GM12878 (cell line): ENCODE measurements around the gene C1orf174. TPM values are rescaled to one million over a fixed set of nuclear protein-coding genes. Genes with fewer than 3 reads are reported as not detected.

Source experiments
- BHLHE40 ChIP-seq, 2 experiments: fragments of 450-650 bp in 1 of 2; IDR thresholded peaks; 2 replicates each; pipeline ENCODE4 v1.6.1; 2011 to 2017; ENCODE audit warnings: low read depth in 2 of 2, borderline replicate concordance in 1 of 2, improper control_type of control experiment in 1 of 2, low read length in 1 of 2, mild to moderate bottlenecking in 1 of 2
- CHD1 ChIP-seq: IDR thresholded peaks from 2 replicates; pipeline ENCODE4 v1.6.1; 2012; ENCODE audit warnings: low read depth, low read length, improper control_type of control experiment
- CTCF ChIP-seq, 3 experiments: IDR thresholded peaks in 2 of 3; conservative IDR thresholded peaks in 1 of 3; 2 replicates each; pipeline ENCODE4 v1.5.1; 2011; ENCODE audit warnings: low read depth in 3 of 3, low read length in 3 of 3, mild to moderate bottlenecking in 3 of 3, control low read depth in 2 of 3, moderate library complexity in 2 of 3, inconsistent platforms in 1 of 3, mixed read lengths in 1 of 3; ENCODE audit not compliant: control insufficient read depth in 2 of 3, insufficient read depth in 1 of 3; ENCODE audit errors: extremely low read depth in 1 of 3
- DPF2 ChIP-seq: fragments of 450-650 bp; IDR thresholded peaks from 2 replicates; pipeline ENCODE4 v1.6.1; 2017; ENCODE audit warnings: mild to moderate bottlenecking
- EP300 ChIP-seq, 2 experiments: fragments of 150-350 bp in 1 of 2; IDR thresholded peaks; 2 replicates each; pipeline ENCODE4 v1.6.1; 2011 to 2012; ENCODE audit warnings: low read depth in 2 of 2, low read length in 2 of 2, borderline replicate concordance in 1 of 2, improper control_type of control experiment in 1 of 2, inconsistent platforms in 1 of 2; ENCODE audit not compliant: control insufficient read depth in 1 of 2
- GABPA ChIP-seq: IDR thresholded peaks from 2 replicates; pipeline ENCODE4 v1.6.1; 2014; ENCODE audit warnings: antibody characterized with exemption, low read depth, mild to moderate bottlenecking, inconsistent platforms
- IKZF1 ChIP-seq: fragments of 450-650 bp; conservative IDR thresholded peaks from 2 replicates; pipeline ENCODE4 v1.6.1; 2017; ENCODE audit warnings: antibody characterized with exemption, mild to moderate bottlenecking
- JUNB ChIP-seq: IDR thresholded peaks from 2 replicates; pipeline ENCODE4 v1.6.1; 2016; ENCODE audit warnings: antibody characterized with exemption, mild to moderate bottlenecking
- KLF5 ChIP-seq: fragments of 450-650 bp; IDR thresholded peaks from 2 replicates; pipeline ENCODE4 v1.6.1; 2014; ENCODE audit warnings: mild to moderate bottlenecking; ENCODE audit not compliant: partially characterized antibody
- MTA2 ChIP-seq: fragments of 450-650 bp; IDR thresholded peaks from 2 replicates; pipeline ENCODE4 v1.6.1; 2016; ENCODE audit warnings: low read depth, mild to moderate bottlenecking, moderate library complexity
- MXI1 ChIP-seq: fragments of 150-350 bp; IDR thresholded peaks from 2 replicates; pipeline ENCODE4 v1.6.1; 2011; ENCODE audit warnings: low read depth, mild to moderate bottlenecking, inconsistent platforms, low read length, improper control_type of control experiment
- NR2C1 ChIP-seq: fragments of 450-650 bp; IDR thresholded peaks from 2 replicates; pipeline ENCODE4 v1.6.1; 2017; ENCODE audit warnings: antibody characterized with exemption, mild to moderate bottlenecking, moderate library complexity
- RAD21 ChIP-seq: IDR thresholded peaks from 2 replicates; pipeline ENCODE4 v1.6.1; 2011; ENCODE audit warnings: mild to moderate bottlenecking, low read depth, low read length, moderate library complexity; ENCODE audit not compliant: insufficient read depth
- SMC3 ChIP-seq: IDR thresholded peaks from 2 replicates; pipeline ENCODE4 v1.6.1; 2011; ENCODE audit warnings: low read length, improper control_type of control experiment, borderline replicate concordance
- SP1 ChIP-seq: IDR thresholded peaks from one replicate; pipeline ENCODE4 v1.6.1; 2011; ENCODE audit warnings: low read depth, low read length
- STAT1 ChIP-seq: fragments of 450-650 bp; conservative IDR thresholded peaks from 2 replicates; pipeline ENCODE4 v1.6.1; 2014; ENCODE audit warnings: antibody characterized with exemption, mild to moderate bottlenecking
- TCF3 ChIP-seq: IDR thresholded peaks from 2 replicates; pipeline ENCODE4 v1.6.1; 2012; ENCODE audit warnings: low read depth, mild to moderate bottlenecking, low read length, borderline replicate concordance; ENCODE audit not compliant: insufficient read depth
- YBX1 ChIP-seq: fragments of 450-650 bp; IDR thresholded peaks from 2 replicates; pipeline ENCODE4 v1.6.1; 2016; ENCODE audit warnings: antibody characterized with exemption
- ZBTB4 ChIP-seq: fragments of 450-650 bp; formaldehyde crosslinking; IDR thresholded peaks from 2 replicates; pipeline ENCODE4 v1.4.0; 2022; ENCODE audit warnings: mild to moderate bottlenecking, moderate library complexity
- ZNF274 ChIP-seq: IDR thresholded peaks from one replicate; pipeline ENCODE4 v1.8.0; 2011; ENCODE audit not compliant: insufficient read length, insufficient read depth
- ZNF384 ChIP-seq: IDR thresholded peaks from 2 replicates; pipeline ENCODE4 v1.6.1; 2012; ENCODE audit warnings: low read depth, mild to moderate bottlenecking, low read length, improper control_type of control experiment, borderline replicate concordance
- ZNF622 ChIP-seq: fragments of 450-650 bp; IDR thresholded peaks from 2 replicates; pipeline ENCODE4 v1.6.1; 2017; ENCODE audit warnings: mild to moderate bottlenecking, inconsistent platforms
- polyA plus RNA-seq, 11 experiments: library from polyadenylated mRNA; depleted of rRNA in 4 of 11; unstranded in 6 of 11; stranded (reverse) in 5 of 11; fragments of >200 nt; fragmentation: Nextera tagmentation in 4 of 11; fragmentation: Illumina TruSeq in 1 of 11; extraction: Ambion mirVana in 4 of 11; extraction: Trizol in 1 of 11; gene quantifications; 1 replicate in 1 of 11; 2 replicates in 10 of 11; pipeline versions ENCODE4 v1.2.1 to v1.2.3, GENCODE V29; 2011 to 2016; ENCODE audit warnings: inconsistent platforms in 2 of 11, missing spikeins in 2 of 11, low read depth in 1 of 11
- total RNA-seq, 4 experiments: library from RNA; depleted of rRNA in 3 of 4; stranded (reverse); fragments of >200 nt in 3 of 4; fragmentation: Illumina TruSeq in 1 of 4; extraction: Trizol in 1 of 4; gene quantifications; 2 replicates each; pipeline versions ENCODE4 v1.2.1 to v1.2.3, GENCODE V29; 2013 to 2021
- TF ChIP-seq, protein P1 (sequence below): fragments of 450-650 bp; IDR thresholded peaks from 2 replicates; pipeline ENCODE4 v1.6.1; 2017; ENCODE audit warnings: low read depth, mild to moderate bottlenecking, moderate library complexity

C1orf174 gene
- total and polyA plus RNA-seq, 10 of the 15 experiments (the other 5 are each of a cell fraction or from before 2014, with no cell fraction given): 17.5 to 35.4 (median 25.1) TPM

DNA sequence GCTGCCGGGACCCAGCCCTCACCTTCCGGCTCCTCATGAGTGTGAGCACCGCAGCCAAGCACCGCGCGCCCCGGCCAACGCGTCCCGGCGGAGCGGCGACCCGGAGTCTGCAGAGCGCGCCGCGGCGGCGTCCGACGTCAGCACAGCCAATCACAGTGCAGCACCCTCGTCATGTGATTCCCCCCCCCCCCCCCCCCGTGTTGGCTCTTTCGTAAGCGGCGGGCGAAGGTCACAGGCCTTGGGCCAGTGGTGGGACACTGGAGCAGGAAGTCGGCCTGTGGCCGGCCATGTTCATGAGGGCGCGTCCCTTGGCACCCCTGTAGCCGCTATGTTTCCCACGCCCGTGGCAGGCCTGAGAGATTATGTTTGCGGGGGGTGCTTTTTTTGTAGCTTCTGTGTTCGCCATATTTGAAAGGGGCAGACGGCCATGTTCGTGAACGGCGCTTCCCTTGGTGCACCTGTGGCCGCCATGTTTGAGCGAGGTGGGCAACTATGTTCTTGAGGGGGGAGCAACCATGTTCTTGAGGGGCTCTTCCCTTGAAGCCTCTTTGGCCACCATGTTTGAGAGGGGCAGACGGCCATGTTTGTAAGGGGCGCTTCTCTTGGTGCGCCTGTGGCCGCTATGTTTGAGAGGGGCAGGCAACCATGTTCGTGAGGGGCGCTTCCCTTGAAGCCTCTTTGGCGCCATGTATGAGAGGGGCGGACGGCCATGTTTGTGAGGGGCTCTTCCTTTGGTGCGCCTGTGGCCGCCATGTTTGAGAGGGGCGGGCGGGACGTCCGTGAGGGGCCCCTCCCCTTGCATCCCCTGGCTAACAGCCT is at the start of gene C1orf174 (continued):
- no peak for TF ChIP-seq CTCF (IDR thresholded peaks at IDR 0.05 in 2 of 3, conservative IDR thresholded peaks at IDR 0.05 in 1 of 3; ENCODE audit: control insufficient read depth in 2 of 3, extremely low read depth in 1 of 3, insufficient read depth in 1 of 3, low read depth in 3 of 3, low read length in 3 of 3)
- no peak for TF ChIP-seq ZNF622
- no peak for TF ChIP-seq EP300 (IDR thresholded peaks at IDR 0.05; ENCODE audit: borderline replicate concordance in 1 of 2, control insufficient read depth in 1 of 2, low read depth in 2 of 2, low read length in 2 of 2)
- TF ChIP-seq DPF2: no peak
- TF ChIP-seq BHLHE40 (IDR thresholded peaks at IDR 0.05; ENCODE audit: borderline replicate concordance in 1 of 2, low read depth in 2 of 2, low read length in 1 of 2): peak; percentile 22 to 62; a peak in 1 of 4 replicates
- TF ChIP-seq RAD21: no peak
- peak; percentile 66 for TF ChIP-seq MTA2
- no peak; the same call in 1 of the 2 replicates for TF ChIP-seq TCF3
- peak; percentile 34 for TF ChIP-seq KLF5
- TF ChIP-seq, protein P1, sequence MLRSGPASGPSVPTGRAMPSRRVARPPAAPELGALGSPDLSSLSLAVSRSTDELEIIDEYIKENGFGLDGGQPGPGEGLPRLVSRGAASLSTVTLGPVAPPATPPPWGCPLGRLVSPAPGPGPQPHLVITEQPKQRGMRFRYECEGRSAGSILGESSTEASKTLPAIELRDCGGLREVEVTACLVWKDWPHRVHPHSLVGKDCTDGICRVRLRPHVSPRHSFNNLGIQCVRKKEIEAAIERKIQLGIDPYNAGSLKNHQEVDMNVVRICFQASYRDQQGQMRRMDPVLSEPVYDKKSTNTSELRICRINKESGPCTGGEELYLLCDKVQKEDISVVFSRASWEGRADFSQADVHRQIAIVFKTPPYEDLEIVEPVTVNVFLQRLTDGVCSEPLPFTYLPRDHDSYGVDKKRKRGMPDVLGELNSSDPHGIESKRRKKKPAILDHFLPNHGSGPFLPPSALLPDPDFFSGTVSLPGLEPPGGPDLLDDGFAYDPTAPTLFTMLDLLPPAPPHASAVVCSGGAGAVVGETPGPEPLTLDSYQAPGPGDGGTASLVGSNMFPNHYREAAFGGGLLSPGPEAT: peak; percentile 44
- no peak for TF ChIP-seq YBX1
- TF ChIP-seq JUNB: no peak
- peak; percentile 58; the same call in 1 of the 2 replicates for TF ChIP-seq ZNF384
- no peak for TF ChIP-seq ZBTB4 (CRISPR knock-in tag)
- no peak for TF ChIP-seq ZNF274
- peak; percentile 89 for TF ChIP-seq IKZF1
- no peak for TF ChIP-seq CHD1
- peak; percentile 45; the same call in 1 of the 2 replicates for TF ChIP-seq GABPA
- TF ChIP-seq NR2C1: peak; percentile 96
- no peak for TF ChIP-seq SMC3
- peak; percentile 38; the same call in 1 of the 2 replicates for TF ChIP-seq STAT1
- peak; percentile 45; the same call in 1 of the 2 replicates for TF ChIP-seq MXI1
- no peak for TF ChIP-seq SP1
